ENCODE measurements around the gene VAPB. TPM values are rescaled to one million over a fixed set of nuclear protein-coding genes. Genes with fewer than 3 reads are reported as not detected.

VAPB gene
- total RNA-seq, 4 donors from 2014 or later: 9.4 to 13.0 (median 11.0) TPM

- DNase-seq (ENCODE audit: low spot score in 2 of 2): no peak
- intact Hi-C loops (cut with DNase I; ENCODE audit: low total_unique reads): no loop called here
- TF ChIP-seq CTCF (IDR thresholded peaks at IDR 0.05) (no peak), POLR2A (IDR thresholded peaks at IDR 0.05) (no peak)
- WGBS, 2 donors: 91 to 92% methylated on average over 4 of the region's 4 CpGs
- H3K4me3 ChIP-seq (ENCODE audit: low read depth, poor library complexity, severe bottlenecking): no peak overlapping the region
Observed at GRCh38 chr20:58344741-58345140, 44.3 kb upstream of the VAPB start.

- no peak overlapping the region for H3K4me3 ChIP-seq (ENCODE audit: low read depth, poor library complexity, severe bottlenecking)
- 78 to 85% methylated on average over 3 of the region's 3 CpGs for WGBS, 2 donors
- intact Hi-C loops (cut with DNase I; ENCODE audit: low total_unique reads): no loop called here
- no peak for DNase-seq (ENCODE audit: low spot score in 2 of 2)
- no peak for TF ChIP-seq POLR2A (IDR thresholded peaks at IDR 0.05)
- no peak for TF ChIP-seq CTCF (IDR thresholded peaks at IDR 0.05)
Observed at GRCh38 chr20:58349570-58349969, 39.5 kb upstream of the VAPB start.

- WGBS, 2 donors: 84 to 90% methylated on average over 2 of the region's 2 CpGs
- H3K4me3 ChIP-seq (ENCODE audit: low read depth, poor library complexity, severe bottlenecking): no peak overlapping the region
- intact Hi-C loops (cut with DNase I; ENCODE audit: low total_unique reads): no loop called here
- no peak for DNase-seq (ENCODE audit: low spot score in 2 of 2)
- TF ChIP-seq POLR2A (IDR thresholded peaks at IDR 0.05): no peak
Observed at GRCh38 chr20:58352468-58352867, 36.6 kb upstream of the VAPB start.

- 90% methylated on average over 8 of the region's 8 CpGs for WGBS, 2 donors
- no peak for TF ChIP-seq POLR2A (IDR thresholded peaks at IDR 0.05)
- no peak for TF ChIP-seq CTCF (IDR thresholded peaks at IDR 0.05)
- intact Hi-C loops (cut with DNase I; ENCODE audit: low total_unique reads): no loop called here
- no peak overlapping the region for H3K4me3 ChIP-seq (ENCODE audit: low read depth, poor library complexity, severe bottlenecking)
- DNase-seq (ENCODE audit: low spot score in 2 of 2): no peak
Observed at GRCh38 chr20:58359441-58359840, 29.6 kb upstream of the VAPB start.

GRCh38 chr20:58360936-58361335 lies 28.1 kb upstream of the VAPB start:
- TF ChIP-seq POLR2A (IDR thresholded peaks at IDR 0.05): no peak
- TF ChIP-seq CTCF (IDR thresholded peaks at IDR 0.05): no peak
- intact Hi-C loops (cut with DNase I; ENCODE audit: low total_unique reads): no loop called here
- DNase-seq (ENCODE audit: low spot score in 2 of 2): no peak
- H3K4me3 ChIP-seq (ENCODE audit: low read depth, poor library complexity, severe bottlenecking): no peak overlapping the region

GRCh38 chr20:58361481-58362205 lies 27.4 kb upstream of the VAPB start:
- H3K4me3 ChIP-seq (ENCODE audit: low read depth, poor library complexity, severe bottlenecking): no peak overlapping the region
- 49 to 66% methylated on average over 9 of the region's 9 CpGs for WGBS, 2 donors
- intact Hi-C loops (cut with DNase I; ENCODE audit: low total_unique reads): no loop called here
- TF ChIP-seq POLR2A (IDR thresholded peaks at IDR 0.05) (no peak), CTCF (IDR thresholded peaks at IDR 0.05) (no peak)
- DNase-seq (ENCODE audit: low spot score in 2 of 2): no peak

All from lower leg skin (tissue), 4 donors.